GM18526 (cell line): ENCODE measurements around the gene PRKCE.

Source experiments
- POLR2A ChIP-seq: IDR thresholded peaks from 3 replicates; pipeline ENCODE4 v1.6.1; 2011; ENCODE audit not compliant: insufficient read length; ENCODE audit errors: extremely low read depth

Gene PRKCE

GRCh38 chr2:45739796-45740485, 88.5 kb downstream of the PRKCE start:
- no peak for TF ChIP-seq POLR2A

- TF ChIP-seq POLR2A, result no peak
These were observed 89.8 kb downstream of the PRKCE start for GRCh38 chr2:45741161-45741850.

- TF ChIP-seq POLR2A, result no peak
These were observed 92.3 kb downstream of the PRKCE start for GRCh38 chr2:45743531-45744396.

- no peak for TF ChIP-seq POLR2A
These were observed 93.8 kb downstream of the PRKCE start for GRCh38 chr2:45745231-45745630.

GRCh38 chr2:45746888-45747287, 95.4 kb downstream of the PRKCE start:
- TF ChIP-seq POLR2A, result no peak

- no peak for TF ChIP-seq POLR2A
These were observed 95.9 kb downstream of the PRKCE start for GRCh38 chr2:45747363-45747762.

GRCh38 chr2:45748239-45748638, 96.8 kb downstream of the PRKCE start:
- no peak for TF ChIP-seq POLR2A

GRCh38 chr2:45750001-45750400, 98.5 kb downstream of the PRKCE start:
- no peak for TF ChIP-seq POLR2A

- TF ChIP-seq POLR2A, result no peak
These were observed 99.0 kb downstream of the PRKCE start for GRCh38 chr2:45750484-45750883.

GRCh38 chr2:45753381-45753780, 101.9 kb downstream of the PRKCE start:
- no peak for TF ChIP-seq POLR2A

- no peak for TF ChIP-seq POLR2A
These were observed 102.9 kb downstream of the PRKCE start for GRCh38 chr2:45754131-45755010.

GRCh38 chr2:45755585-45756335, 104.3 kb downstream of the PRKCE start:
- TF ChIP-seq POLR2A, result no peak

GRCh38 chr2:45758018-45758417, 106.5 kb downstream of the PRKCE start:
- TF ChIP-seq POLR2A, result no peak

GRCh38 chr2:45759310-45759851, 107.9 kb downstream of the PRKCE start:
- no peak for TF ChIP-seq POLR2A
